ENCODE measurements around the gene TOX2.

DNA sequence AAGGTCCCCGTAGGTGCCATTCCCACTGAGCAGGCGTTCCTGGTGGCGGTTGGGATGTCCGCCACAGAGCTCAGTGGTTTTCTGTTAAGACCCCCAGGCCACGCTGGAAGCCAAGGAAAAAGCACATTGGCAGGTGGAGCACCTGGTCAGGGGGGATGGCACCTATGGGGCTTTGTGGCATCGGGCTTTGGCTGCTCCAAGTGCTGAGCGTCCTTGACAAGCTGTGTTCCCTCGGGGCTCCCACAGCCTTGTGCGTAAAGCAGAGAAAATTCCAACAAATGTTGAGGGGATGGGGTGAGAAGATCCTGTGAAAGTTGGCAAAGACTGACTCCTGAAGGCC is 137.0 kb downstream of the TOX2 start:
- TF ChIP-seq, protein P1, sequence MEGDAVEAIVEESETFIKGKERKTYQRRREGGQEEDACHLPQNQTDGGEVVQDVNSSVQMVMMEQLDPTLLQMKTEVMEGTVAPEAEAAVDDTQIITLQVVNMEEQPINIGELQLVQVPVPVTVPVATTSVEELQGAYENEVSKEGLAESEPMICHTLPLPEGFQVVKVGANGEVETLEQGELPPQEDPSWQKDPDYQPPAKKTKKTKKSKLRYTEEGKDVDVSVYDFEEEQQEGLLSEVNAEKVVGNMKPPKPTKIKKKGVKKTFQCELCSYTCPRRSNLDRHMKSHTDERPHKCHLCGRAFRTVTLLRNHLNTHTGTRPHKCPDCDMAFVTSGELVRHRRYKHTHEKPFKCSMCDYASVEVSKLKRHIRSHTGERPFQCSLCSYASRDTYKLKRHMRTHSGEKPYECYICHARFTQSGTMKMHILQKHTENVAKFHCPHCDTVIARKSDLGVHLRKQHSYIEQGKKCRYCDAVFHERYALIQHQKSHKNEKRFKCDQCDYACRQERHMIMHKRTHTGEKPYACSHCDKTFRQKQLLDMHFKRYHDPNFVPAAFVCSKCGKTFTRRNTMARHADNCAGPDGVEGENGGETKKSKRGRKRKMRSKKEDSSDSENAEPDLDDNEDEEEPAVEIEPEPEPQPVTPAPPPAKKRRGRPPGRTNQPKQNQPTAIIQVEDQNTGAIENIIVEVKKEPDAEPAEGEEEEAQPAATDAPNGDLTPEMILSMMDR (conservative IDR thresholded peaks at IDR 0.05; ENCODE audit: low read length) = no peak
- no peak for TF ChIP-seq EZH2phosphoT487 (IDR thresholded peaks at IDR 0.05; ENCODE audit: borderline replicate concordance, low read depth, low read length)
